Fibroblast of peridontal ligament (primary cell): Measurements from ENCODE around the gene WLS.

Source experiments
- DNase-seq: peaks from one replicate; pipeline ENCODE4 v3.0.0-alpha.2; 2010; ENCODE audit errors: extremely low read depth

Gene WLS

GRCh38 chr1:68228851-68229250 lies 3.5 kb downstream of the WLS start:
- peak; percentile 86 for DNase-seq

- DNase-seq = no peak
Measured at GRCh38 chr1:68227598-68227997, 4.7 kb downstream of the WLS start.

DNA sequence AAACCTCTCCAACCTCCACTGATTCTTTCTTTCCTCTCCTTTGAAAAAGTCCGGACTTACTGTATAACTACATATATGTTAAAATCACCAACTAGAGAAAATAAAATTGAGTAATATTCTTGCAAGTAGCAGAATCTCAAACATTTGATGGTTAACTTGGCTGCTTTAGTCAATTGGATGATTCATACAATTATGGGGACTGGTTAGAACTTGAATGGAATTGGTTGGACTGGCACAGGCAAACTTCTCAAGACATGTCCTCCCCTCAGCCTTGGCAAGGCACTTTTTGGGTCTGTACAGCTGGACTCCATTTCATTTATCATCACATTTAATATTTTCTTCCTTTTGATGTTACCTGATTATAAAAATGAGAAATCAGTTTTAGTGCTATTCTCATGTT lies 6.5 kb downstream of the WLS start:
- DNase-seq = peak; percentile 81

DNA sequence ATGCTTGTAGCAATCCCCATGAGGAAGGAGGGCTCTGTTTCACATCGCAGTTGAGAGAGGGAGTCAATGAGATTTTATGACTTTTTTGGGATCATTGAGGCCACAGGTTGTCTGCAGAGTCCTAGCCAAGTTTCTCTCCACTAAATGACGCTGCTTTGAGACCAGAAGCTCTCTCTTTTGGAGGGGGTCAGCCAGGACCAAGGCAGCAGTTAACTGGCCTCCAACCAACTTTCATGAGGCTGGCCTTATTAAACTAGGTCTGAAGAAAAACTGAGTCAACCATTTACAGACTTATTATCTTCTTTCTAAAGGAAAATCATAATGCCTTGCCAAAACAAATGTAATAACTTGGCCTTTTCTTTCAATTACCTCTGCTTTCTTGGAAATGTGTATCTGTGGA lies 8.6 kb downstream of the WLS start:
- DNase-seq = no peak

DNA sequence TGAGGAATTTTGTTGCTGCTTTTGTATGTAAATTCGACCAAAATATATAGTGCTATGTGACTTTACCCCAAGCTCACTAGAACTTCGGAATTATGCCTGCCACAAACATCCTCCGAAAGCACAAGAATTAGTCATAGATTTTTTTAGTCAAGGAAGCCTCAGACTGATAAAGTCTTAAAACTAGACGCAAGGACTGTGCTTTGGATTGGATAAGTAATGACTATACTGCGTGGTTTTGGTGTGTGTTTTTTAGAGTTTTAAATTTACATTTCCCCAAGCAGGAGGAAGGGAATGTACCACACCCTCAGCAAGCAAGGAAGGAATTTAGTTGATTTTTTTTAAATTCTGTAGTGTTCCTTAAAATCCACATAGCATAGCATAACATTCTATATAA lies 10.3 kb downstream of the WLS start:
- peak; percentile 72 for DNase-seq

GRCh38 chr1:68221001-68221979 lies 11.0 kb downstream of the WLS start:
- no peak for DNase-seq

GRCh38 chr1:68220420-68220819 lies 11.9 kb downstream of the WLS start:
- no peak for DNase-seq

GRCh38 chr1:68218490-68218889 lies 13.8 kb downstream of the WLS start:
- DNase-seq = no peak

- no peak for DNase-seq
Measured at GRCh38 chr1:68217618-68218017, 14.7 kb downstream of the WLS start.

DNA sequence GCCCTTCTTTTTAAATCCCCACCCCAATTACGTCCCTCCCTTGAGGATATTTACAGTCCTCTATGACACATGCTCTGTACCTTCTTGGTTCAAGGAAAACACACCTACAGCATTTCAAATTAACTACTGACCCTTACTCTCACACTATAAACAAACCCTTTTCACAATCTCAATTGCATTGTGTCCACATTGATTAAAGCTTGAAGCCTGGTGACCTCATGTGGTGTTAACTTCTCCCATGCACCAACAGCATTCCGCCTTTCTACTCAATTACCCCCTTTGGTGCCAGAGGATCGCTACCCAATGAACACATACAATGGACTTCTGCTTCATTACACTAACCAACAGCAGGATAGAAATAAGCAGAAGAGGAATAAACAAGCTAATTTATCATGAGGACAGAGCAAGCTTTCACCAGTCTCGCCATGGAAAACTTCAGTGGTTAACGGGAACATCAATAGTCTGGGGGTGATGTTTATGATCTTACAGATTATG lies 15.2 kb downstream of the WLS start:
- DNase-seq = no peak

DNA sequence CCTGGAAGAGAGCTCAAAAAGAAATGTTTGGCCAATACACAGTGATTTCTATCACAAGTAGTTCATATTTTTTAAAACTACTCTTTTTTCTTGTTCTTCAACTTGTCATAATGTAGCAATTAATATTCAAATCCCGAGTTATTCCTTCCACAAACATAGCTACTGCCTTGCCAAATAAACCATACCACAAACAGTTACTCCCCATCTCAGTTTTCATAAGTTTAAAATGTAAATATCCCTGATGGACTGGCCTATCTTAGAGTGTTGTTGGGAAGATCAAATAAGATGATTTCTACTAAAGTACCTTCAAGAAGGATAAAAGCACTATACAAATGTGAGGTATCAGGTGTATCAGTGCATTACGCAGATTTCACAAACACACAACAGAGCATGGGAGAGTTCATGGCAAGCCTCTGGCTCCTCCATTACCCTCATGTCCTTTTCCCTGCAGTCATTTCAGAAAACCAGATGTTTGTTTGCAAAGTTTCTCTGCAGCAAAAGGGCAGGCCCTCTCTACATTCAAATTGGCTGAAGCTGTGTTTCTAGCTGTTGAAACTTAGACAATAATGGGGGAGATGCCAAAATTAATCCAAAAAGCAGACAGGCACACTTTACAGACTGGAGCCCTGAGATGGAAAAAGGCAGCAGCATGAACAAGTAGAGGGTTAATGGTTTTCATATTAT lies 16.1 kb downstream of the WLS start:
- DNase-seq = no peak

DNA sequence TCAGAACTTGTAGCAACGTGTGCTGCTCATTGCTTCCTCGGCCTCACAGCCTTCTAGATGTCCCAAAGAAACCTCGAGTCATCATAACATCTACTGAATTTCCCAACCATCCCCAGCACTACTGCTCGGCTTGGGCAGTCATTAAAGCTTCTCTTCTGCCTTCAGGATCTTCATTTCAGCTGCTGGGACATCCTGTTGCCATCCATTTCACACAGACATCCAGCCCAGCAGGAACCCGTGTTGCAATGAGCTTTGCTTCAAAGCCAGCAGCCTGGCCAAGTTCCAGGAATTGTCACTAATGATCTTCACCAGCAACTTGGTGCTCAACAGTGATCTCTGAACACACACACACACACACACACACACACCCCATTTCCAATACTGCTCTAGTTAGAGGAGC lies 18.5 kb downstream of the WLS start:
- DNase-seq = peak; percentile 61

- DNase-seq = no peak
Measured at GRCh38 chr1:68211761-68212380, 20.5 kb downstream of the WLS start.

DNA sequence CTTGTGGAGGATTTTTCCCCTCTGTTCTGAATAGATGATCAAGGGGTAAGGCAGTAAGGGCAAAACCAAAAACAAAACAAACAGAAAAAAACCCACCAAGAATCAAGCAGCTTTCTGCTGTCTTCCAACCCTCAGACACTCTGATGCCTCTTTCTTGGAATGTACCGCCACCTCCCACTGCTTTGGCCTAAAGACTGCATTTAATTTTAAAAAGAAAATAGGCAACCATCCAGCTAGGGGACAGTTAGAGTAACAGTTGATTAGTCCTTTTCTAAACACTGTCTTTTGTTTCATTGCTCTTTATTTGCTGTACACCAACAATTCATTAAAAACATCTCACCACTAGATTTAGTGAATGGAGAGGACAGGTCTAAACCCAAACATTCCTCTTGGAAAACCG lies 21.5 kb downstream of the WLS start:
- peak; percentile 32 for DNase-seq

- no peak for DNase-seq
Measured at GRCh38 chr1:68210027-68210426, 22.3 kb downstream of the WLS start.

DNA sequence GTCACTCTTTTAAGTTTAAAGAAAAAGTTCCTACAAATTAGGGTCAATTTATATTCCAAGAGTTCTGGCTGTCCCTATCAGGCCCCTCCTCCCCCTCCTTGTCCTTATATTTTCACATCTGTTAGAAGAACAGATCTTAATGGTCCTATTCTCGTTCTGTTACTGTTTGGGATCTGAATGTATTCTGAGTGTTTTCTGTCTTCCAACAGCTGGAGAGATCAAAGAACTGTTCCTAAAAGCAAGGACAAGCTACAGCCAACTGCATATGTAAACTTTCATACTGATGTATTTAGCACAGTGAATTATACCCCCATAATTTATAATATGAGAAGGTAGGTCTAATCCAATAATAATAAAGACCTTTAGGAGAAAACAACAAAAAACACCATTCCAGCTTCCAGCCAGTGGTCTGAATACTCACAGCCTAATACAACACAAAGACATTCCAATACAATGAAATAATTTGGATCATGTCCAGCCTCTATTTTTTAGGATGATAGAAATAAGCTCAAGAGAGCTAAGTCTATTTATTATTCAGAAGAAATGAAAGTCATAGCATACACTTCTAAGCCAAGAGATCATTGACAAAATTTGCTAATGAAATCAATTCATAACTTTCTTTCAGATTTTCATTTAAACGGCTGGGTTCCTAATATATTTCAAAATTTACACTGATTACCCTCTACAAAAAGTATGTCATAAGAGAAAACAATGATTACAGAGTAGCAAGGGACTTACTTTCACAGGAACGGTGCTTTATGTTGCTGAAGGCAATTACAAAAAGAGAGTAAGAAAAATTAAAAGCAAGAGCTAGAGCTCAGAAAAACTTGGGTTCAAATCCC lies 25.3 kb downstream of the WLS start:
- peak; percentile 71 for DNase-seq

GRCh38 chr1:68205794-68206358 lies 26.4 kb downstream of the WLS start:
- DNase-seq = no peak

- DNase-seq = no peak
Measured at GRCh38 chr1:68204977-68205630, 27.2 kb downstream of the WLS start.

- DNase-seq = peak; percentile 91
Measured at GRCh38 chr1:68202239-68202832, 30.0 kb downstream of the WLS start.

GRCh38 chr1:68201546-68202238 lies 30.6 kb downstream of the WLS start:
- DNase-seq = peak; percentile 64
